DND-41 (cell line): Measurements from ENCODE around the gene LTBP3.
A peak's percentile ranks its signal among the peaks of the same experiment; 100 is the strongest.
"Not testable (repeated sequence)": the region's sequence is repeated elsewhere in the genome, so short reads cannot be mapped to it uniquely, and the experiment has no call there.

ENCODE experiments used
- ATAC-seq: fragments of 200-7000 bp; cut with Tn5 transposase; 3 replicates; pipeline ENCODE4 v1.9.1; 2021; ENCODE audit warnings: low read depth; ENCODE audit not compliant: insufficient read depth
- DNase-seq: peaks from one replicate; pipeline ENCODE4 v3.0.0-alpha.2; 2020
- H2AFZ ChIP-seq: 2 replicates; pipeline ENCODE4 v1.6.0; 2012; ENCODE audit warnings: low read depth, low read length
- H3K27ac ChIP-seq: 2 replicates; pipeline ENCODE4 v1.5.1; 2012; ENCODE audit warnings: low read length, inconsistent platforms
- H3K27me3 ChIP-seq: fragments of 200-600 bp; sonication (generic); 2 replicates; pipeline ENCODE4 v1.6.0; 2012; ENCODE audit warnings: low read length, mild to moderate bottlenecking, inconsistent platforms; ENCODE audit not compliant: insufficient read depth, poor library complexity
- H3K36me3 ChIP-seq: 2 replicates; pipeline ENCODE4 v1.5.1; 2012; ENCODE audit warnings: low read length, inconsistent platforms; ENCODE audit not compliant: insufficient read depth
- H3K4me1 ChIP-seq: 2 replicates; pipeline ENCODE4 v1.5.1; 2012; ENCODE audit warnings: mild to moderate bottlenecking, low read length; ENCODE audit not compliant: insufficient read depth
- H3K4me2 ChIP-seq: 2 replicates; pipeline ENCODE4 v1.6.0; 2012; ENCODE audit warnings: mild to moderate bottlenecking, moderate library complexity, low read length, inconsistent platforms; ENCODE audit not compliant: insufficient read depth
- H3K4me3 ChIP-seq, 2 experiments: fragments of 200-600 bp in 1 of 2; shearing (Covaris generic) in 1 of 2; 2 replicates each; pipeline ENCODE4 v1.5.1; 2012 to 2016; ENCODE audit warnings: inconsistent platforms in 2 of 2, low read length in 2 of 2, mild to moderate bottlenecking in 2 of 2, low read depth in 1 of 2, moderate library complexity in 1 of 2
- H3K79me2 ChIP-seq: 2 replicates; pipeline ENCODE4 v1.6.0; 2012; ENCODE audit warnings: low read length, inconsistent platforms; ENCODE audit not compliant: insufficient read depth
- H3K9ac ChIP-seq: 2 replicates; pipeline ENCODE4 v1.6.0; 2012; ENCODE audit warnings: low read depth, mild to moderate bottlenecking, inconsistent platforms, low read length, moderate library complexity
- H3K9me3 ChIP-seq: 2 replicates; pipeline ENCODE4 v1.5.1; 2012; ENCODE audit warnings: low read length, moderate library complexity, mild to moderate bottlenecking, inconsistent platforms; ENCODE audit not compliant: insufficient read depth, severe bottlenecking
- H4K20me1 ChIP-seq: 2 replicates; pipeline ENCODE4 v1.6.0; 2012; ENCODE audit warnings: low read length; ENCODE audit not compliant: insufficient read depth
- EZH2 ChIP-seq: IDR thresholded peaks from 3 replicates; pipeline ENCODE4 v1.6.1; 2012; ENCODE audit warnings: borderline replicate concordance, low read depth, mild to moderate bottlenecking, moderate library complexity, low read length, inconsistent platforms; ENCODE audit not compliant: severe bottlenecking
- TF ChIP-seq, protein P1 (sequence below): IDR thresholded peaks from 2 replicates; pipeline ENCODE4 v1.5.1; 2012; ENCODE audit warnings: borderline replicate concordance, low read length, moderate library complexity, mild to moderate bottlenecking; ENCODE audit not compliant: poor library complexity, severe bottlenecking; ENCODE audit errors: extremely low read depth

LTBP3 gene

DNA sequence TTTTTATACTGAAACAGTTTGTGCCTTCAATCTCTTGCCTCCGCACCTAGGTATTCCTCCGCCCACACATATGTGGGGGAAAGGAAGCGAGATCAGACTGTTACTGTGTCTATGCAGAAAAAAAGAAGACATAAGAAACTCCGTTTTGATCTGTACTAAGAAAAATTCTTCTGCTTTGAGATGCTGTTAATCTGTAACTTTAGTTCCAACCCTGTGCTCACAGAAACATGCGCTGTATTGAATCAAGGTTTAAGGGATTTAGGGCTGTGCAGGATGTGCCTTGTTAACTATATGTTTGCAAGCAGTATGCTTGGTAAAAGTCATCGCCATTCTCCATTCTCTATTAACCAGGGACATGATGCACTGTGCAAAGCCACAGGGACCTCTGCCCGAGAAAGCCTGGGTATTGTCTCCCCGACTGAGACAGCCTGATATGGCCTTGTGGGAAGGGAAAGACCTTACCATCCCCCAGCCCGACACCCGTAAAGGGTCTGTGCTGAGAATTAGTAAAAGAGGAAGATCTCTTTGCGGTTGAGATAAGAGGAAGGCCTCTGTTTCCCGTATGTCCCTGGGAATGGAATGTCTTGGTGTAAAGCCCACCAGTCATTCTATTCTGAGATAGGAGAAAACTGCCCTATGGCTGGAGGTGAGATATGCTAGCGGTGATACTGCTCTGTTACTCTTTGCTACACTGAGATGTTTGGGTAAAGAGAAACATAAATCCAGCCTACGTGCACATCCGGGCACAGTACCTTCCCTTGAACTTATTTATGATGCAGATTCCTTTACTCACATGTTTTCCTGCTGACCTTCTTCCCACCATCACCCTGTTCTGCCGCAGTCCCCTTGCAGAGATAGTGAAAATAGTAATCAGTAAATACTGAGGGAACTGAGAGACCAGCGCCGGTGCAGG lies 35.2 kb downstream of the LTBP3 start:
- H2AFZ ChIP-seq, DNase-seq, H3K4me2 ChIP-seq, ATAC-seq, H3K4me3 ChIP-seq, H3K9ac ChIP-seq, H3K27ac ChIP-seq, H3K27me3 ChIP-seq, H3K9me3 ChIP-seq: not testable (repeated sequence)
- H3K4me1 ChIP-seq: peaks cover 23% of the 10 kb centered on the region
- peaks cover 20% of the 10 kb centered on the region for H3K36me3 ChIP-seq
- peaks cover 20% of the 10 kb centered on the region for H3K79me2 ChIP-seq
- H4K20me1 ChIP-seq: peaks cover 20% of the 10 kb centered on the region

DNA sequence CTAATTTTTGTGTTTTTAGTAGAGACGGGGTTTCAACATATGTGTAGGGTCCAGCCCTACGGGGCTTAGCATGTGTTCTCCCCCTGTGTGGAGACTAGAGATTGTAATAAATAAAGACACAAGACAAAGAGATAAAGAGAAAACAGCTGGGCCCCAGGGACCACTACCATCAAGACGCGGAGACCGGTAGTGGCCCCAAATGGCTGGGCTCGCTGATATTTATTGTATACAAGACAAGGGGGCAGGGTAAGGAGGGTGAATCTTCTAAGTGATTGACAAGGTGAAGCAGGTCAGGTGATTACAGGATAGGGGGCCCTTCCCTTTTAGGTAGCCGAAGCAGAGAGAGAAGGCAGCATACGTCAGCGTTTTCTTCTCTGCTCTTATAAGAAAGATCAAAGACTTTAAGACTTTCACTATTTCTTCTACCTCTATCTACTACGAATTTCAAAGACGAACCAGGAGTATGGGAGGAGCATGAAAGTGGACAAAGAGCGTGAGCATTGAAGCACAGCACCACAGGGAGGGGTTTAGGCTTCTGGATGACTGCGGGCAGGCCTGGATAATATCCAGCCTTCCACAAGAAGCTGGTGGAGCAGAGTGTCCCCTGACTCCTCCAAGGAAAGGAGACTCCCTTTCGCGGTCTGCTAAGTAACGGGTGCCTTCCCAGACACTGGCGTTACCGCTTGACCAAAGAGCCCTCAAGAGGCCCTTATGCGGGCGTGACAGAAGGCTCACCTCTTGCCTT lies 36.2 kb downstream of the LTBP3 start:
- not testable (repeated sequence) for H3K9ac ChIP-seq, H3K27ac ChIP-seq, H3K4me2 ChIP-seq, H3K4me3 ChIP-seq, H3K27me3 ChIP-seq, H2AFZ ChIP-seq, ATAC-seq, DNase-seq, H3K9me3 ChIP-seq
- Histone ChIP-seq H3K79me2 (peaks cover 20% of the 10 kb centered on the region), H3K36me3 (peaks cover 13% of the 10 kb centered on the region), H4K20me1 (peaks cover 20% of the 10 kb centered on the region), H3K4me1 (peaks cover 23% of the 10 kb centered on the region)

DNA sequence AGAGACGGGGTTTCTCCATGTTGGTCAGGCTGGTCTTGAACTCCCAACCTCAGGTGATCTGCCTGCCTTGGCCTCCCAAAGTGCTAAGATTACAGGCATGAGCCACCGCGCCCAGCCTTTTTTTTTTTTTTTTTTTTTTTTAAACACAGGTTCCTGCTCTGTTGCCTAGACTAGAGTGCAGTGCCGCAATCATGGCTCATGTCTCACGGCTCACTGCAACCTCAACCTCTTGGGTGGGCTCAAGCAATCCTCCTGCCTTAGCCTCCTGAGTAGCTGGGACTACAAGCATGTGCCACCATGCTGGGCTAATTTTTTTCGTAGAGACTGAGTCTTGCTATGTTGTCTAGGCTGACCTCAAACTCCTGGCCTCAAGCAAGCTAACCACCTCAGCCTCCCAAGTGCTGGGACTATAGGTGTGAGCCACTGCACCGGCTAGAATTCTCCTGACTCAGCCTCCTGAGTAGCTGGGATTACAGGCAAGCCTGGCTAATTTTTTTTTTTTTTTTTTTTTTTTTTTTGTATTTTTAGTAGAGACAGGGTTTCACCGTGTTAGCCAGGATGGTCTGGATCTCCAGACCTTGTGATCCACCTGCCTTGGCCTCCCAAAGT lies 39.1 kb downstream of the LTBP3 start:
- H3K4me3 ChIP-seq, H3K36me3 ChIP-seq, H3K9ac ChIP-seq, DNase-seq, H3K27ac ChIP-seq, ATAC-seq, H3K79me2 ChIP-seq, H3K27me3 ChIP-seq, H3K4me1 ChIP-seq, H2AFZ ChIP-seq, H4K20me1 ChIP-seq, H3K9me3 ChIP-seq, H3K4me2 ChIP-seq: not testable (repeated sequence)

GRCh38 chr11:65516135-65516968 lies 41.8 kb downstream of the LTBP3 start:
- Histone ChIP-seq H3K4me1 (0 out of 2 replicates have a peak, but pooled peaks cover 4% of the 10 kb centered on the region), H3K9me3 (no peaks in the 10 kb centered on the region), H3K4me2 (no peak overlapping the region), H4K20me1 (no peaks in the 10 kb centered on the region), H3K9ac (no peak overlapping the region), H2AFZ (0 out of 2 replicates have a peak overlapping the region, but pooled peaks have one; percentile 16), H3K27ac (no peak overlapping the region), H3K27me3 (no peaks in the 10 kb centered on the region), H3K79me2 (no peaks in the 10 kb centered on the region), H3K4me3 (no peak overlapping the region), H3K36me3 (no peaks in the 10 kb centered on the region)
- ATAC-seq (peak; percentile 57; the same call in 2 of the 3 replicates), DNase-seq (no peak)
- TF ChIP-seq, protein P1, sequence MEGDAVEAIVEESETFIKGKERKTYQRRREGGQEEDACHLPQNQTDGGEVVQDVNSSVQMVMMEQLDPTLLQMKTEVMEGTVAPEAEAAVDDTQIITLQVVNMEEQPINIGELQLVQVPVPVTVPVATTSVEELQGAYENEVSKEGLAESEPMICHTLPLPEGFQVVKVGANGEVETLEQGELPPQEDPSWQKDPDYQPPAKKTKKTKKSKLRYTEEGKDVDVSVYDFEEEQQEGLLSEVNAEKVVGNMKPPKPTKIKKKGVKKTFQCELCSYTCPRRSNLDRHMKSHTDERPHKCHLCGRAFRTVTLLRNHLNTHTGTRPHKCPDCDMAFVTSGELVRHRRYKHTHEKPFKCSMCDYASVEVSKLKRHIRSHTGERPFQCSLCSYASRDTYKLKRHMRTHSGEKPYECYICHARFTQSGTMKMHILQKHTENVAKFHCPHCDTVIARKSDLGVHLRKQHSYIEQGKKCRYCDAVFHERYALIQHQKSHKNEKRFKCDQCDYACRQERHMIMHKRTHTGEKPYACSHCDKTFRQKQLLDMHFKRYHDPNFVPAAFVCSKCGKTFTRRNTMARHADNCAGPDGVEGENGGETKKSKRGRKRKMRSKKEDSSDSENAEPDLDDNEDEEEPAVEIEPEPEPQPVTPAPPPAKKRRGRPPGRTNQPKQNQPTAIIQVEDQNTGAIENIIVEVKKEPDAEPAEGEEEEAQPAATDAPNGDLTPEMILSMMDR: no peak
- TF ChIP-seq EZH2: no peak

- not testable (repeated sequence) for H3K9ac ChIP-seq, H4K20me1 ChIP-seq, H3K4me3 ChIP-seq, H3K27ac ChIP-seq, H2AFZ ChIP-seq, H3K9me3 ChIP-seq, H3K79me2 ChIP-seq, H3K4me2 ChIP-seq, H3K27me3 ChIP-seq, ATAC-seq, H3K36me3 ChIP-seq, H3K4me1 ChIP-seq, DNase-seq
Observed at GRCh38 chr11:65512311-65512710, 45.8 kb downstream of the LTBP3 start.
